Measurements from ENCODE around the gene CHCHD10. TPM values are rescaled to one million over a fixed set of nuclear protein-coding genes. Genes with fewer than 3 reads are reported as not detected.

Gene CHCHD10
- total RNA-seq, 2 experiments from 2014 or later = 197 to 212 TPM

GRCh38 chr22:23778577-23778900 is 10.8 kb upstream of the CHCHD10 start:
- Mint-ChIP-seq H3K27me3 (no peaks in the 10 kb centered on the region), H3K27ac (no peak overlapping the region), H3K9me3 (no peaks in the 10 kb centered on the region), H3K36me3 (ENCODE audit: low read depth) (no peaks in the 10 kb centered on the region), H3K4me3 (no peak overlapping the region), H3K4me1 (ENCODE audit: low read depth) (no peaks in the 10 kb centered on the region)
- no peak for DNase-seq
- CTCF ChIA-PET = interaction anchor here (1.2 kb wide), 2 partner anchors 71 to 115 kb away, joined by 4 to 5 read pairs; partner anchors contain the start of gene MIF
- POLR2A ChIA-PET = interaction anchor here (1.0 to 2.0 kb wide), 4 partner anchors 8 to 35 kb away, joined by 3 to 7 read pairs (median 5); partner anchors contain the start of genes CHCHD10 and SMARCB1
- ATAC-seq = no peak
- intact Hi-C loops (cut with micrococcal nuclease) = no loop called here
- no peak for TF ChIP-seq CTCF (IDR thresholded peaks at IDR 0.05)

- Mint-ChIP-seq H3K27ac (no peak overlapping the region), H3K4me1 (ENCODE audit: low read depth) (no peaks in the 10 kb centered on the region), H3K4me3 (no peak overlapping the region), H3K9me3 (no peaks in the 10 kb centered on the region), H3K36me3 (ENCODE audit: low read depth) (no peaks in the 10 kb centered on the region), H3K27me3 (no peaks in the 10 kb centered on the region)
- TF ChIP-seq CTCF (IDR thresholded peaks at IDR 0.05) = no peak
- intact Hi-C loops (cut with micrococcal nuclease) = no loop called here
- DNase-seq = no peak
- ChIA-PET CTCF (interaction anchor here (1.1 to 1.2 kb wide), 3 partner anchors 9 to 116 kb away, joined by 3 to 5 read pairs (median 4); partner anchors contain the start of gene MIF), POLR2A (interaction anchor here (1.0 to 2.0 kb wide), 4 partner anchors 9 to 36 kb away, joined by 3 to 7 read pairs (median 5); partner anchors contain the start of genes CHCHD10 and SMARCB1)
- ATAC-seq = no peak
These were observed 10.2 kb upstream of the CHCHD10 start for GRCh38 chr22:23777776-23778576.

- TF ChIP-seq CTCF (IDR thresholded peaks at IDR 0.05) = no peak
- no peak for DNase-seq
- no peak overlapping the region for H3K4me3 Mint-ChIP-seq
- intact Hi-C loops (cut with micrococcal nuclease) = no loop called here
- H3K9me3 Mint-ChIP-seq = no peaks in the 10 kb centered on the region
- ATAC-seq = no peak
- ChIA-PET POLR2A (interaction anchor here (1.1 to 2.2 kb wide), 2 partner anchors 11 to 56 kb away, joined by 3 to 14 read pairs; partner anchors contain the start of gene SMARCB1), CTCF (interaction anchor here (0.9 to 2.1 kb wide), 2 partner anchors 13 to 74 kb away, joined by 3 to 12 read pairs; partner anchors contain the start of gene C22orf15)
- H3K27ac Mint-ChIP-seq = no peak overlapping the region
- H3K4me1 Mint-ChIP-seq (ENCODE audit: low read depth) = peaks cover 11% of the 10 kb centered on the region
- H3K27me3 Mint-ChIP-seq = no peaks in the 10 kb centered on the region
- no peaks in the 10 kb centered on the region for H3K36me3 Mint-ChIP-seq (ENCODE audit: low read depth)
These were observed 8.1 kb upstream of the CHCHD10 start for GRCh38 chr22:23775779-23776375.

- DNase-seq (no peak), ATAC-seq (no peak)
- no peaks in the 10 kb centered on the region for H3K27me3 Mint-ChIP-seq
- no peak overlapping the region for H3K4me3 Mint-ChIP-seq
- no peak overlapping the region for H3K27ac Mint-ChIP-seq
- H3K36me3 Mint-ChIP-seq (ENCODE audit: low read depth) = no peaks in the 10 kb centered on the region
- ChIA-PET CTCF (interaction anchor here (0.9 to 2.1 kb wide), 4 partner anchors 12 to 83 kb away, joined by 3 to 12 read pairs (median 6); partner anchors contain the start of genes C22orf15 and SLC2A11), POLR2A (interaction anchor here (2.2 kb wide), 1 partner anchor 12 kb away, joined by 14 read pairs; the partner anchor contains the start of gene SMARCB1)
- peaks cover 11% of the 10 kb centered on the region for H3K4me1 Mint-ChIP-seq (ENCODE audit: low read depth)
- no peaks in the 10 kb centered on the region for H3K9me3 Mint-ChIP-seq
- no peak for TF ChIP-seq CTCF (IDR thresholded peaks at IDR 0.05)
- intact Hi-C loops (cut with micrococcal nuclease) = loop anchor here (5.0 kb wide), 1 partner anchor 62 kb away; the partner anchor contains the start of gene DERL3
These were observed 7.2 kb upstream of the CHCHD10 start for GRCh38 chr22:23774922-23775436.
